ENCODE results near the gene CORO1A.

- TF ChIP-seq CTCF (IDR thresholded peaks at IDR 0.05): no peak
- TF ChIP-seq POLR2A (IDR thresholded peaks at IDR 0.05): no peak
Measured at GRCh38 chr16:30187971-30188561, 4.7 kb downstream of the CORO1A start.

All from lower leg skin (tissue), 3 donors.